ENCODE measurements around the gene PNMA8C.

DNA sequence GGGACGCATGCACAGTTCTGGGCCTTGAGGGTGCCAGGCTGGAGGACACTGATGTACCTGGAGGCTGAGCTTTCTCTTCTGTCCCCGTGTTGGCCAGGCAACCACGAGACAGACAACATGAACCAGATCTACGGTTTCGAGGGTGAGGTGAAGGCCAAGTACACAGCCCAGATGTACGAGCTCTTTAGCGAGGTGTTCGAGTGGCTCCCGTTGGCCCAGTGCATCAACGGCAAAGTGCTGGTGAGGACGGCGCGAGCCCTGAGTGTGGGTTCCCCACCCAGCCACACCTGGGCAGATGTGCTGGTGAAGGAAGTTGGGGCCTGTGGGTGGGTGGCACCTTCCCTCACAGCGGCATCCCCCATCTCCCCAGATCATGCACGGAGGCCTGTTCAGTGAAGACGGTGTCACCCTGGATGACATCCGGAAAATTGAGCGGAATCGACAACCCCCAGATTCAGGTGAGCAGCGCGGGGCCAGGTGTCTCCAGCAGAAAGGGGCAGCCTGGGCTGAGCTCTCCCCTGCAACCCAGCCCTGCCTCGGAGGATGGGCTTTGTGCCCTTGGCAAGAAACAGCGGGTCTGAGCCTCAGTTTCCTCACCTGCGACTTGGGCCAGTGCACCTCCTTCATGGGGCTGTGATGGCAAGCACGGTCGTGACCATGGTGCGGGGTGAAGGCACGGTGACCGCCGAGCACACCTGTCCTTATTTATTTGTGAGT is 41.6 kb downstream of the PNMA8C start:
- TF ChIP-seq, protein P1, sequence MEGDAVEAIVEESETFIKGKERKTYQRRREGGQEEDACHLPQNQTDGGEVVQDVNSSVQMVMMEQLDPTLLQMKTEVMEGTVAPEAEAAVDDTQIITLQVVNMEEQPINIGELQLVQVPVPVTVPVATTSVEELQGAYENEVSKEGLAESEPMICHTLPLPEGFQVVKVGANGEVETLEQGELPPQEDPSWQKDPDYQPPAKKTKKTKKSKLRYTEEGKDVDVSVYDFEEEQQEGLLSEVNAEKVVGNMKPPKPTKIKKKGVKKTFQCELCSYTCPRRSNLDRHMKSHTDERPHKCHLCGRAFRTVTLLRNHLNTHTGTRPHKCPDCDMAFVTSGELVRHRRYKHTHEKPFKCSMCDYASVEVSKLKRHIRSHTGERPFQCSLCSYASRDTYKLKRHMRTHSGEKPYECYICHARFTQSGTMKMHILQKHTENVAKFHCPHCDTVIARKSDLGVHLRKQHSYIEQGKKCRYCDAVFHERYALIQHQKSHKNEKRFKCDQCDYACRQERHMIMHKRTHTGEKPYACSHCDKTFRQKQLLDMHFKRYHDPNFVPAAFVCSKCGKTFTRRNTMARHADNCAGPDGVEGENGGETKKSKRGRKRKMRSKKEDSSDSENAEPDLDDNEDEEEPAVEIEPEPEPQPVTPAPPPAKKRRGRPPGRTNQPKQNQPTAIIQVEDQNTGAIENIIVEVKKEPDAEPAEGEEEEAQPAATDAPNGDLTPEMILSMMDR (IDR thresholded peaks at IDR 0.05), result no peak
- TF ChIP-seq, protein P2, sequence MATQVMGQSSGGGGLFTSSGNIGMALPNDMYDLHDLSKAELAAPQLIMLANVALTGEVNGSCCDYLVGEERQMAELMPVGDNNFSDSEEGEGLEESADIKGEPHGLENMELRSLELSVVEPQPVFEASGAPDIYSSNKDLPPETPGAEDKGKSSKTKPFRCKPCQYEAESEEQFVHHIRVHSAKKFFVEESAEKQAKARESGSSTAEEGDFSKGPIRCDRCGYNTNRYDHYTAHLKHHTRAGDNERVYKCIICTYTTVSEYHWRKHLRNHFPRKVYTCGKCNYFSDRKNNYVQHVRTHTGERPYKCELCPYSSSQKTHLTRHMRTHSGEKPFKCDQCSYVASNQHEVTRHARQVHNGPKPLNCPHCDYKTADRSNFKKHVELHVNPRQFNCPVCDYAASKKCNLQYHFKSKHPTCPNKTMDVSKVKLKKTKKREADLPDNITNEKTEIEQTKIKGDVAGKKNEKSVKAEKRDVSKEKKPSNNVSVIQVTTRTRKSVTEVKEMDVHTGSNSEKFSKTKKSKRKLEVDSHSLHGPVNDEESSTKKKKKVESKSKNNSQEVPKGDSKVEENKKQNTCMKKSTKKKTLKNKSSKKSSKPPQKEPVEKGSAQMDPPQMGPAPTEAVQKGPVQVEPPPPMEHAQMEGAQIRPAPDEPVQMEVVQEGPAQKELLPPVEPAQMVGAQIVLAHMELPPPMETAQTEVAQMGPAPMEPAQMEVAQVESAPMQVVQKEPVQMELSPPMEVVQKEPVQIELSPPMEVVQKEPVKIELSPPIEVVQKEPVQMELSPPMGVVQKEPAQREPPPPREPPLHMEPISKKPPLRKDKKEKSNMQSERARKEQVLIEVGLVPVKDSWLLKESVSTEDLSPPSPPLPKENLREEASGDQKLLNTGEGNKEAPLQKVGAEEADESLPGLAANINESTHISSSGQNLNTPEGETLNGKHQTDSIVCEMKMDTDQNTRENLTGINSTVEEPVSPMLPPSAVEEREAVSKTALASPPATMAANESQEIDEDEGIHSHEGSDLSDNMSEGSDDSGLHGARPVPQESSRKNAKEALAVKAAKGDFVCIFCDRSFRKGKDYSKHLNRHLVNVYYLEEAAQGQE (IDR thresholded peaks at IDR 0.05), result no peak
- TF ChIP-seq POLR2A (IDR thresholded peaks at IDR 0.05; ENCODE audit: low read length) (no peak), RAD21 (conservative IDR thresholded peaks at IDR 0.05 in 1 of 2, IDR thresholded peaks at IDR 0.05 in 1 of 2) (no peak), MAZ (IDR thresholded peaks at IDR 0.05; ENCODE audit: borderline replicate concordance, low read depth, low read length) (no peak), BHLHE40 (IDR thresholded peaks at IDR 0.05; ENCODE audit: low read depth, low read length) (no peak), CEBPB (IDR thresholded peaks at IDR 0.05) (no peak), SMC3 (IDR thresholded peaks at IDR 0.05) (no peak), NR3C1 (IDR thresholded peaks at IDR 0.05) (no peak), ESRRA (IDR thresholded peaks at IDR 0.05; ENCODE audit: borderline replicate concordance, low read length) (no peak), MYC (IDR thresholded peaks at IDR 0.05; ENCODE audit: borderline replicate concordance, low read length) (no peak)
- TF ChIP-seq, protein P3, sequence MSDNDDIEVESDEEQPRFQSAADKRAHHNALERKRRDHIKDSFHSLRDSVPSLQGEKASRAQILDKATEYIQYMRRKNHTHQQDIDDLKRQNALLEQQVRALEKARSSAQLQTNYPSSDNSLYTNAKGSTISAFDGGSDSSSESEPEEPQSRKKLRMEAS (IDR thresholded peaks at IDR 0.05), result no peak
